CD4-positive, alpha-beta T cell (primary cell): Measurements from ENCODE around the gene GP1BA. TPM values are rescaled to one million over a fixed set of nuclear protein-coding genes. Genes with fewer than 3 reads are reported as not detected.

Experiments used
- ATAC-seq: fragments of 200-7000 bp; cut with Tn5 transposase; one replicate; pipeline ENCODE4 v1.10.0; 2022; ENCODE audit warnings: mild to moderate bottlenecking; ENCODE audit not compliant: poor library complexity
- CTCF ChIA-PET: fragments of 350-600 bp; sonication (Branson Sonifier 250); formaldehyde crosslinking; loops from one replicate; lab custom pipeline; 2021; ENCODE audit warnings: antibody characterized with exemption, inconsistent platforms; lab: Charles Lee
- POLR2A ChIA-PET: fragments of 350-600 bp; sonication (Branson Sonifier 250); formaldehyde crosslinking; loops from one replicate; lab custom pipeline; 2021; ENCODE audit warnings: antibody characterized with exemption, inconsistent platforms; lab: Charles Lee
- DNase-seq, 14 experiments: peaks; one replicate each; pipeline ENCODE4 v3.0.0-alpha.2; 2013 to 2020; ENCODE audit warnings: mixed read lengths in 2 of 14
- H3K27ac ChIP-seq, 2 donors: one replicate each; pipeline versions ENCODE4 v1.5.1 to v1.7.0; 2013; ENCODE audit warnings: low read length in 2 of 2, low read depth in 1 of 2, mild to moderate bottlenecking in 1 of 2
- H3K27me3 ChIP-seq, 2 experiments: 1 replicate in 1 of 2; 2 replicates in 1 of 2; pipeline versions ENCODE4 v1.6.1 to v1.7.0; 2013; ENCODE audit warnings: low read length in 2 of 2, control low read depth in 1 of 2, mild to moderate bottlenecking in 1 of 2, moderate library complexity in 1 of 2; ENCODE audit not compliant: insufficient read depth in 2 of 2, control insufficient read depth in 1 of 2
- H3K36me3 ChIP-seq: one replicate; pipeline ENCODE4 v1.6.1; 2013; ENCODE audit warnings: low read length, control low read depth; ENCODE audit not compliant: insufficient read depth
- H3K4me1 ChIP-seq: one replicate; pipeline ENCODE4 v1.6.1; 2013; ENCODE audit warnings: low read length, control low read depth; ENCODE audit not compliant: insufficient read depth
- H3K4me3 ChIP-seq: one replicate; pipeline ENCODE4 v1.5.1; 2013; ENCODE audit warnings: mild to moderate bottlenecking, low read length, moderate library complexity
- H3K9me3 ChIP-seq, 2 experiments: 1 replicate in 1 of 2; 2 replicates in 1 of 2; pipeline versions ENCODE4 v1.6.1 to v1.7.0; 2013; ENCODE audit warnings: low read length in 2 of 2, mild to moderate bottlenecking in 2 of 2, control low read depth in 1 of 2, moderate library complexity in 1 of 2; ENCODE audit not compliant: control insufficient read depth in 1 of 2, insufficient read depth in 1 of 2
- H3K27ac Mint-ChIP-seq: one replicate; pipeline ENCODE4 v1.8.0; 2020; ENCODE audit warnings: mixed read lengths
- H3K27me3 Mint-ChIP-seq: one replicate; pipeline ENCODE4 v1.8.0; 2021; ENCODE audit warnings: mixed read lengths
- H3K36me3 Mint-ChIP-seq: one replicate; pipeline ENCODE4 v1.8.0; 2021; ENCODE audit warnings: low read depth, mixed read lengths
- H3K4me1 Mint-ChIP-seq: one replicate; pipeline ENCODE4 v1.8.0; 2021; ENCODE audit warnings: low read depth, mixed read lengths
- H3K4me3 Mint-ChIP-seq: one replicate; pipeline ENCODE4 v1.8.0; 2020; ENCODE audit warnings: mild to moderate bottlenecking, mixed read lengths
- H3K9me3 Mint-ChIP-seq: one replicate; pipeline ENCODE4 v1.8.0; 2020; ENCODE audit warnings: mixed read lengths
- intact Hi-C, 2 experiments: fragments of 100-400 bp; cut with DNase I in 1 of 2; cut with micrococcal nuclease in 1 of 2; formaldehyde crosslinking; loops; one replicate each; pipeline versions ENCODE4 v1.15.1 to v1.9.0; 2023 to 2025; cut with DNase I, micrococcal nuclease
- polyA plus RNA-seq, 2 donors: library from polyadenylated mRNA; unstranded; fragments of 120-200 nt; gene quantifications; one replicate each; pipeline ENCODE4 v1.2.1, GENCODE V29; 2013
- total RNA-seq, 174 experiments: library from RNA in 2 of 174; stranded (reverse) in 2 of 174; gene quantifications; one replicate each; pipeline ENCODE4 v1.2.3 and lab custom pipeline; 2021 to 2026
- TF ChIP-seq, protein P1 (sequence below): fragments of 200-600 bp; IDR thresholded peaks from one replicate; pipeline ENCODE4 v1.8.0; 2022; ENCODE audit warnings: antibody characterized with exemption, mild to moderate bottlenecking

The GP1BA gene
- total RNA-seq (not detected), total RNA-seq (lab: John Stamatoyannopoulos, UW) (0 to 0.52 (median 0.07) reads per million in 172 experiments)
- polyA plus RNA-seq (2013, experiment 1 of 2): 3.1 TPM
- 4.1 TPM for polyA plus RNA-seq (2013, experiment 2 of 2)

DNA sequence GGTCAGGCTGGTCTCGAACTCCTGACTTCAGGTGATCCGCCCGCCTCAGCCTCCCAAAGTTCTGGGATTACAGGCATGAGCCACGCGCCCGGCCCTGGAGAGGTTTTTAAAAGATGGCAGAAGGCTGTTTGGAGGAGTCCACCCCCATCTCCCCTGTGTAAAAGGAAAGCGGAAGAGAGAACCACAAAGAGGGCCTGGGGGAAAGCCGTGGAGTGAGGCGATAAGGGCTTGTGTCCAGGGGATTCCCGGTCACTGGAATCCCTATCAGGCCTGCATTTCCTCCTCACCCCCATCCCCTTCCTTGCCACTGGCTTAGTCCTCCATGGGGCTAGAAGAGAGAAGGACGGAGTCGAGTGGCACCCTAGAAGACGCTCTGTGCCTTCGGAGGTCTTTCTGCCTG, at the start of gene GP1BA:
Gene GP1BA, plus strand, starts transcription at position 315 of the 400 bp plus-strand sequence. CDS start 328 bp downstream, outside the sequence.
- no peak within 1 kb of the TSS for H3K4me3 ChIP-seq

DNA sequence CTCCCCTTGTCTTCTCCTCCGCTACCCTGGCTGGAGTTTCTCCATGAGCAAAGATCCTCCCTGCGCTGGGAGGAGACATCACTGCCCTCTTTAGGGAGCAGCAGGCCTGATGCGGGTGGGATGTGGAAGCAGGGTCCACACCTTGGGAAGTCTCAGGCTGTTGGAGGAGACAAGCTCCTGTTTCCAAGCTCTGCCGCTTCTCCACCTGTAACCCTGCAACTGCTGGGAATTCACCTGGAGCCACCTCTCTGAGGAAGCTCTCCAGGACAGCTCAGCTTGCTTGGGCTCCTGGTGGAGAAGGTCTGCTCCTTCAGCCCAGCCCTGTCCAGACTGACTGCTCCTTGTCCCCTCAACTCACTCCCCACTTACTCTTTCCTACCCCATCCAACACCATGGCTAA, 47.6 kb upstream of the GP1BA start:
- no peak overlapping the region for H3K27ac Mint-ChIP-seq
- ChIA-PET CTCF (interaction anchor here (1.5 kb wide), 1 partner anchor 175 kb away, joined by 3 read pairs; the partner anchor contains the start of gene ARRB2), POLR2A (interaction anchor here (2.1 kb wide), 1 partner anchor 174 kb away, joined by 7 read pairs; the partner anchor contains the start of gene ARRB2)
- no peak for ATAC-seq
- no peak overlapping the region for H3K4me3 Mint-ChIP-seq
- H3K9me3 ChIP-seq: no peaks in the 10 kb centered on the region
- no peak overlapping the region for H3K4me3 ChIP-seq
- no peaks in the 10 kb centered on the region for H3K9me3 Mint-ChIP-seq
- peaks cover 5% of the 10 kb centered on the region for H3K4me1 ChIP-seq
- H3K27ac ChIP-seq: no peak overlapping the region
- peaks cover 73% of the 10 kb centered on the region for H3K36me3 Mint-ChIP-seq
- H3K36me3 ChIP-seq: peaks cover 55% of the 10 kb centered on the region
- H3K4me1 Mint-ChIP-seq: peaks cover 5% of the 10 kb centered on the region
- no peaks in the 10 kb centered on the region for H3K27me3 Mint-ChIP-seq
- DNase-seq: no peak
- TF ChIP-seq, protein P1, sequence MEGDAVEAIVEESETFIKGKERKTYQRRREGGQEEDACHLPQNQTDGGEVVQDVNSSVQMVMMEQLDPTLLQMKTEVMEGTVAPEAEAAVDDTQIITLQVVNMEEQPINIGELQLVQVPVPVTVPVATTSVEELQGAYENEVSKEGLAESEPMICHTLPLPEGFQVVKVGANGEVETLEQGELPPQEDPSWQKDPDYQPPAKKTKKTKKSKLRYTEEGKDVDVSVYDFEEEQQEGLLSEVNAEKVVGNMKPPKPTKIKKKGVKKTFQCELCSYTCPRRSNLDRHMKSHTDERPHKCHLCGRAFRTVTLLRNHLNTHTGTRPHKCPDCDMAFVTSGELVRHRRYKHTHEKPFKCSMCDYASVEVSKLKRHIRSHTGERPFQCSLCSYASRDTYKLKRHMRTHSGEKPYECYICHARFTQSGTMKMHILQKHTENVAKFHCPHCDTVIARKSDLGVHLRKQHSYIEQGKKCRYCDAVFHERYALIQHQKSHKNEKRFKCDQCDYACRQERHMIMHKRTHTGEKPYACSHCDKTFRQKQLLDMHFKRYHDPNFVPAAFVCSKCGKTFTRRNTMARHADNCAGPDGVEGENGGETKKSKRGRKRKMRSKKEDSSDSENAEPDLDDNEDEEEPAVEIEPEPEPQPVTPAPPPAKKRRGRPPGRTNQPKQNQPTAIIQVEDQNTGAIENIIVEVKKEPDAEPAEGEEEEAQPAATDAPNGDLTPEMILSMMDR: no peak
- no peaks in the 10 kb centered on the region for H3K27me3 ChIP-seq
- intact Hi-C loops: loop anchor here in 1 of 2 experiments (5.0 kb wide), 2 partner anchors 47 to 77 kb away; partner anchors contain the start of gene PLD2

More for the DNA sequence above, at the start of gene GP1BA:
- ATAC-seq (no peak), DNase-seq (no peak)
- peaks cover 16% of the 10 kb centered on the region for H3K4me1 ChIP-seq
- H3K4me3 Mint-ChIP-seq: no peak within 1 kb of the TSS
- H3K27me3 ChIP-seq: no peaks in the 10 kb centered on the region
- peaks cover 6% of the 10 kb centered on the region for H3K36me3 ChIP-seq
- CTCF ChIA-PET: no interaction called here
- POLR2A ChIA-PET: no interaction called here
- no peaks in the 10 kb centered on the region for H3K9me3 Mint-ChIP-seq
- intact Hi-C loops: no loop called here
- no peaks in the 10 kb centered on the region for H3K27me3 Mint-ChIP-seq
- H3K36me3 Mint-ChIP-seq: peaks cover 29% of the 10 kb centered on the region
- peaks cover 18% of the 10 kb centered on the region for H3K4me1 Mint-ChIP-seq
- no peaks in the 10 kb centered on the region for H3K9me3 ChIP-seq
- no peak within 1 kb of the TSS for H3K27ac ChIP-seq
- TF ChIP-seq, protein P1: no peak
- H3K27ac Mint-ChIP-seq: no peak within 1 kb of the TSS

DNA sequence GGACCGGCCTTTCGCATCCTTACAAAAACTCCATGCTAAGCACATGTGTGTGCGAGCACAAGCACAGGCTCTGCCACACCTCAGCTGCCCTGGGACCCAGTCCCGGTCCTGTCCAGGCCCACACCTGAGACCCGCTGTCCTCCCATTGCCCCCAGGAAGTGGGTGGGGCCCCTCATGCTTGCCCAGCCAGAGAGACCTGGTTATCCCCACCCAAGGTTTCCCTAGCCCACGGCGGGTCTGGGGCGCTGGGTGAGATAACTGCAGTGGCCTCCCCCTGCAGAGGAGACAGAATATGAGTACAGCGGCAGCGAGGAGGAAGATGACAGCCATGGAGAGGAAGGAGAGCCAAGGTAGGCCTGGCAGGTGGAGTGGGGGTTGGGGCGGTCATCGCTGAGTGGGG, 45.2 kb upstream of the GP1BA start:
- DNase-seq: no peak
- intact Hi-C loops: loop anchor here in 1 of 2 experiments (5.0 kb wide), 2 partner anchors 260 to 320 kb away; no protein-coding TSS in a partner anchor
- ChIA-PET POLR2A (no interaction called here), CTCF (no interaction called here)
- TF ChIP-seq, protein P1: no peak
- peaks cover 5% of the 10 kb centered on the region for H3K4me1 Mint-ChIP-seq
- H3K4me3 Mint-ChIP-seq: no peak overlapping the region
- peaks cover 4% of the 10 kb centered on the region for H3K4me1 ChIP-seq
- ATAC-seq: no peak
- H3K27me3 Mint-ChIP-seq: no peaks in the 10 kb centered on the region
- H3K27ac ChIP-seq: no peak overlapping the region
- no peaks in the 10 kb centered on the region for H3K9me3 ChIP-seq
- H3K36me3 ChIP-seq: peaks cover 65% of the 10 kb centered on the region
- H3K27ac Mint-ChIP-seq: no peak overlapping the region
- no peaks in the 10 kb centered on the region for H3K27me3 ChIP-seq
- H3K36me3 Mint-ChIP-seq: peaks cover 73% of the 10 kb centered on the region
- no peak overlapping the region for H3K4me3 ChIP-seq
- no peaks in the 10 kb centered on the region for H3K9me3 Mint-ChIP-seq
